HEK293T (cell line): ENCODE data around the gene CABP2.

ENCODE experiments used
- BHLHE40 ChIP-seq: fragments of 450-650 bp; IDR thresholded peaks from 2 replicates; pipeline ENCODE4 v1.6.1; 2016; ENCODE audit warnings: mild to moderate bottlenecking, moderate library complexity, borderline replicate concordance
- ELF4 ChIP-seq: fragments of 450-650 bp; IDR thresholded peaks from 2 replicates; pipeline ENCODE4 v1.6.1; 2017; ENCODE audit warnings: antibody characterized with exemption
- FOXA1 ChIP-seq: fragments of 450-650 bp; IDR thresholded peaks from 2 replicates; pipeline ENCODE4 v1.6.1; 2016; ENCODE audit warnings: mild to moderate bottlenecking
- FOXM1 ChIP-seq: fragments of 450-650 bp; IDR thresholded peaks from 2 replicates; pipeline ENCODE4 v1.6.1; 2017; ENCODE audit warnings: mild to moderate bottlenecking, borderline replicate concordance
- TF ChIP-seq, protein P1 (sequence below): fragments of 450-650 bp; IDR thresholded peaks from 2 replicates; pipeline ENCODE4 v1.6.1; 2016

DNA sequence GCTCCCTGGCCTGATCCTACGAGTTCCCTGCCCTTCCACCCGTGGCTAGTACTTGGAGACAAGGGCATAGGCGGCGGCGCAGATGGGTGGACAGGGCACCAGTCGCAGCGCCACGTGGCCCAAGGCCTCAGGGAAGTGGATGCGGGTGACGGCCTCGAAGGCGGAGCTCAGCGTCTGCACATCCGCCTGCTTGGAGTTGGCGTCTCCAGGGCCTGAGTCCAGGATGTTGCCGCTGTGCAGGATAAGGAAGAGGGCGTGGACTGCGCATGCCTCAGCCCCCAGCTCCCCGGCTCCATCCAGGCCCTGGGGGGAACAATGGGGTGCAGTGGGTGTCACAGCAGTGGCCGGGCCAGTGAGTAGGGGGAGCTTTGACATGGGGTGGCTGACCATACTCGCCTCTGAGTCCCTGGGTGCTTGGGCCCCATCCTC, 24.7 kb downstream of the CABP2 start:
- TF ChIP-seq FOXM1 (no peak), FOXA1 (no peak), BHLHE40 (no peak), ELF4 (no peak)
- TF ChIP-seq, protein P1, sequence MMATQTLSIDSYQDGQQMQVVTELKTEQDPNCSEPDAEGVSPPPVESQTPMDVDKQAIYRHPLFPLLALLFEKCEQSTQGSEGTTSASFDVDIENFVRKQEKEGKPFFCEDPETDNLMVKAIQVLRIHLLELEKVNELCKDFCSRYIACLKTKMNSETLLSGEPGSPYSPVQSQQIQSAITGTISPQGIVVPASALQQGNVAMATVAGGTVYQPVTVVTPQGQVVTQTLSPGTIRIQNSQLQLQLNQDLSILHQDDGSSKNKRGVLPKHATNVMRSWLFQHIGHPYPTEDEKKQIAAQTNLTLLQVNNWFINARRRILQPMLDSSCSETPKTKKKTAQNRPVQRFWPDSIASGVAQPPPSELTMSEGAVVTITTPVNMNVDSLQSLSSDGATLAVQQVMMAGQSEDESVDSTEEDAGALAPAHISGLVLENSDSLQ: no peak
